Hepatocyte (in vitro differentiated cells): ENCODE data around the gene INMT.

Experiments
- EZH2 ChIP-seq: fragments of 200-600 bp; sonication (generic); IDR thresholded peaks from 2 replicates; pipeline ENCODE4 v1.6.1; 2016; ENCODE audit warnings: antibody characterized with exemption, mild to moderate bottlenecking, borderline replicate concordance
- EZH2phosphoT487 ChIP-seq: fragments of 200-600 bp; sonication (generic); IDR thresholded peaks from one replicate; pipeline ENCODE4 v1.6.1; 2018; ENCODE audit warnings: antibody characterized with exemption, mild to moderate bottlenecking, low read depth, moderate library complexity; ENCODE audit not compliant: unreplicated experiment, severe bottlenecking
- TF ChIP-seq, protein P1 (sequence below): fragments of 200-600 bp; sonication (generic); IDR thresholded peaks from 2 replicates; pipeline ENCODE4 v1.5.1; 2016; ENCODE audit warnings: antibody characterized with exemption, mild to moderate bottlenecking; ENCODE audit not compliant: poor library complexity

GRCh38 chr7:30750010-30750409 lies 1.9 kb upstream of the INMT start:
- TF ChIP-seq, protein P1, sequence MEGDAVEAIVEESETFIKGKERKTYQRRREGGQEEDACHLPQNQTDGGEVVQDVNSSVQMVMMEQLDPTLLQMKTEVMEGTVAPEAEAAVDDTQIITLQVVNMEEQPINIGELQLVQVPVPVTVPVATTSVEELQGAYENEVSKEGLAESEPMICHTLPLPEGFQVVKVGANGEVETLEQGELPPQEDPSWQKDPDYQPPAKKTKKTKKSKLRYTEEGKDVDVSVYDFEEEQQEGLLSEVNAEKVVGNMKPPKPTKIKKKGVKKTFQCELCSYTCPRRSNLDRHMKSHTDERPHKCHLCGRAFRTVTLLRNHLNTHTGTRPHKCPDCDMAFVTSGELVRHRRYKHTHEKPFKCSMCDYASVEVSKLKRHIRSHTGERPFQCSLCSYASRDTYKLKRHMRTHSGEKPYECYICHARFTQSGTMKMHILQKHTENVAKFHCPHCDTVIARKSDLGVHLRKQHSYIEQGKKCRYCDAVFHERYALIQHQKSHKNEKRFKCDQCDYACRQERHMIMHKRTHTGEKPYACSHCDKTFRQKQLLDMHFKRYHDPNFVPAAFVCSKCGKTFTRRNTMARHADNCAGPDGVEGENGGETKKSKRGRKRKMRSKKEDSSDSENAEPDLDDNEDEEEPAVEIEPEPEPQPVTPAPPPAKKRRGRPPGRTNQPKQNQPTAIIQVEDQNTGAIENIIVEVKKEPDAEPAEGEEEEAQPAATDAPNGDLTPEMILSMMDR, result no peak
- TF ChIP-seq EZH2, result no peak
- TF ChIP-seq EZH2phosphoT487, result no peak
